ENCODE data around the gene NEDD9. TPM values are rescaled to one million over a fixed set of nuclear protein-coding genes. Genes with fewer than 3 reads are reported as not detected.

The NEDD9 gene
- total and polyA plus RNA-seq, 2 experiments from 2014 or later = 4.4 to 13.0 TPM

GRCh38 chr6:11208854-11209253 lies 23.6 kb downstream of the NEDD9 start:
- H3K36me3 Mint-ChIP-seq (ENCODE audit: low read depth) = peaks cover 4% of the 10 kb centered on the region; the same call in 1 of the 3 replicates
- Histone ChIP-seq H2AFZ (no peak overlapping the region), H3K79me2 (replicated peaks; ENCODE audit: insufficient read depth) (no peaks in the 10 kb centered on the region), H3F3A (replicated peaks; ENCODE audit: low read depth) (no peaks in the 10 kb centered on the region), H3K27ac (ENCODE audit: low read depth) (no peak overlapping the region), H4K20me1 (replicated peaks; ENCODE audit: insufficient read depth) (no peaks in the 10 kb centered on the region), H3K36me3 (ENCODE audit: insufficient read depth) (no peaks in the 10 kb centered on the region), H3K4me3 (no peak overlapping the region), H3K27me3 (ENCODE audit: insufficient read depth) (no peaks in the 10 kb centered on the region), H3K4me1 (ENCODE audit: insufficient read depth) (peaks cover 45% of the 10 kb centered on the region), H3K9me2 (ENCODE audit: insufficient read depth) (no peaks in the 10 kb centered on the region), H3K4me2 (no peak overlapping the region)
- peaks cover 40% of the 10 kb centered on the region for H3K4me1 Mint-ChIP-seq
- H3K27ac Mint-ChIP-seq = no peak overlapping the region
- ATAC-seq (no peak), DNase-seq (ENCODE audit: low spot score) (no peak)
- peaks cover 2% of the 10 kb centered on the region for H3K27me3 Mint-ChIP-seq (ENCODE audit: insufficient read depth, low read depth, poor library complexity)
- H3K4me3 Mint-ChIP-seq = no peak overlapping the region
- H3K9me3 Mint-ChIP-seq = no peaks in the 10 kb centered on the region
- TF ChIP-seq ZNF331 (CRISPR knock-in tag; IDR thresholded peaks at IDR 0.05; ENCODE audit: low read depth) = no peak
- TF ChIP-seq ZNF114 (CRISPR knock-in tag; IDR thresholded peaks at IDR 0.05) = no peak
- TF ChIP-seq EZH2phosphoT487 (IDR thresholded peaks at IDR 0.05; ENCODE audit: unreplicated experiment) = no peak
- no peak for TF ChIP-seq EZH2 (IDR thresholded peaks at IDR 0.05; ENCODE audit: low read depth, unreplicated experiment)
- no peak for TF ChIP-seq ZNF462 (CRISPR knock-in tag; IDR thresholded peaks at IDR 0.05)
- no peak for TF ChIP-seq CREB1 (CRISPR knock-in tag; IDR thresholded peaks at IDR 0.05; ENCODE audit: low read depth)
- no peak for TF ChIP-seq CTCF (conservative IDR thresholded peaks at IDR 0.05; ENCODE audit: low read depth in 2 of 2)
- no peak for TF ChIP-seq STAT1 (IDR thresholded peaks at IDR 0.05; ENCODE audit: unreplicated experiment)
- no peak for TF ChIP-seq NANOG (IDR thresholded peaks at IDR 0.05; ENCODE audit: borderline replicate concordance)
- TF ChIP-seq ETS1 (IDR thresholded peaks at IDR 0.05) = no peak
- TF ChIP-seq JUNB (IDR thresholded peaks at IDR 0.05; ENCODE audit: unreplicated experiment) = no peak
- no peak for TF ChIP-seq REST (IDR thresholded peaks at IDR 0.05; ENCODE audit: unreplicated experiment)
- no peak for TF ChIP-seq POLR2AphosphoS5 (IDR thresholded peaks at IDR 0.05; ENCODE audit: low read depth)

Data from GM23338 (cell line).